ENCODE results near the gene MDH1.

DNA sequence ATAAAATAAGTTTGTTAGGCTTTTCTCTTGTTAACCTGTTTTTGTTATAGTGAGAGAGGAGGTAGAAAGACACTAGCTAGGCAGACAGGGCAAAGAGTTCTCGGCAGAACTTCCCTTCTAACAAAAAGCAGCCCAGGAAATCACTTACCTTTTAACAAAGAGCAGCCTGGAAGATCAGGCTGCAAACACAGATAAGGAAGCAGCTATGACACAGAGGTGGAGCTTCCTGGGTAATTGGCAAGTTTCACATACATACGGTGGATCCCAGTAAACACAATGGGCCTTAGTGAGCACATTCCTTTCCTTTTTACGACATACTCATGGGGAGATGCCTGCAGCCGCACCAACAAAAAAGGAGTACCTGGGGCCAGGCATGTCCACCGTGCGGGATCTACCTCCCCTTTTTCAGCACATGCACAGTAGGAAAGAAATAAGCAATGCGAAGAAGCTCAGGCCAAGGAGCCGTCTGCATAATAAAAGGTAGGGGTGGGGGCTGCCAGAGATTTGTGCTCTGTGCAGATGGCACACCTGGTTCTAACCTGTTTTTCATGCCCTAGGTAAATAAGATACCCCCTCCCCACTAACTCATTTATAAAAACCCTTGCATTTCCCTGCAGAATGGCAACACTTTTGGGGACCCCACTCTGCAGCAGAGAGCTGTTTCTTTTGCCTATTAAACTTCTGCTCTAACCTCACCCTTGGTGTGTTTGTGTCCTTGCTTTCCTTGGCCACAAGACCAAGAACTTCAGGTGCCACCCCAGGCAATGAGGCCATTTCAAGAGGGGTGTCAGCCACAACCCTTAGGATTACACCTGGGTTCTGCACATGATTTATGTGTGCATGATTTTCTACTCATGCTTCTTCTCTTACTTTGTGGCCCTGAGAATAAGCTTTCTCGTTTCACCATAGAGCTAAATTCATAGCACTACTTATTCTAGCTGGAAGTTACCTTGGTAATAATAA, 26.5 kb downstream of the MDH1 start:
- TF ChIP-seq, protein P1, sequence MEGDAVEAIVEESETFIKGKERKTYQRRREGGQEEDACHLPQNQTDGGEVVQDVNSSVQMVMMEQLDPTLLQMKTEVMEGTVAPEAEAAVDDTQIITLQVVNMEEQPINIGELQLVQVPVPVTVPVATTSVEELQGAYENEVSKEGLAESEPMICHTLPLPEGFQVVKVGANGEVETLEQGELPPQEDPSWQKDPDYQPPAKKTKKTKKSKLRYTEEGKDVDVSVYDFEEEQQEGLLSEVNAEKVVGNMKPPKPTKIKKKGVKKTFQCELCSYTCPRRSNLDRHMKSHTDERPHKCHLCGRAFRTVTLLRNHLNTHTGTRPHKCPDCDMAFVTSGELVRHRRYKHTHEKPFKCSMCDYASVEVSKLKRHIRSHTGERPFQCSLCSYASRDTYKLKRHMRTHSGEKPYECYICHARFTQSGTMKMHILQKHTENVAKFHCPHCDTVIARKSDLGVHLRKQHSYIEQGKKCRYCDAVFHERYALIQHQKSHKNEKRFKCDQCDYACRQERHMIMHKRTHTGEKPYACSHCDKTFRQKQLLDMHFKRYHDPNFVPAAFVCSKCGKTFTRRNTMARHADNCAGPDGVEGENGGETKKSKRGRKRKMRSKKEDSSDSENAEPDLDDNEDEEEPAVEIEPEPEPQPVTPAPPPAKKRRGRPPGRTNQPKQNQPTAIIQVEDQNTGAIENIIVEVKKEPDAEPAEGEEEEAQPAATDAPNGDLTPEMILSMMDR (conservative IDR thresholded peaks at IDR 0.05; ENCODE audit: low read length), result no peak
- no peak for TF ChIP-seq EZH2phosphoT487 (IDR thresholded peaks at IDR 0.05; ENCODE audit: borderline replicate concordance, low read depth, low read length)
